Right renal pelvis (tissue), 4 donors: Measurements from ENCODE around the gene CCDC182. TPM values are rescaled to one million over a fixed set of nuclear protein-coding genes. Genes with fewer than 3 reads are reported as not detected.

Experiments
- DNase-seq, 4 donors: peaks; one replicate each; pipeline ENCODE4 v3.0.0-alpha.2; 2013; ENCODE audit warnings: low read depth in 4 of 4, low spot score in 3 of 4, missing footprints in 1 of 4
- polyA plus RNA-seq, 4 donors: library from polyadenylated mRNA; unstranded; fragments of 120-200 nt; gene quantifications; one replicate each; pipeline ENCODE4 v1.2.1, GENCODE V29; 2013; ENCODE audit not compliant: insufficient read length in 4 of 4

The CCDC182 gene
- polyA plus RNA-seq, 4 donors: 0.24 TPM; not detected in 3

DNA sequence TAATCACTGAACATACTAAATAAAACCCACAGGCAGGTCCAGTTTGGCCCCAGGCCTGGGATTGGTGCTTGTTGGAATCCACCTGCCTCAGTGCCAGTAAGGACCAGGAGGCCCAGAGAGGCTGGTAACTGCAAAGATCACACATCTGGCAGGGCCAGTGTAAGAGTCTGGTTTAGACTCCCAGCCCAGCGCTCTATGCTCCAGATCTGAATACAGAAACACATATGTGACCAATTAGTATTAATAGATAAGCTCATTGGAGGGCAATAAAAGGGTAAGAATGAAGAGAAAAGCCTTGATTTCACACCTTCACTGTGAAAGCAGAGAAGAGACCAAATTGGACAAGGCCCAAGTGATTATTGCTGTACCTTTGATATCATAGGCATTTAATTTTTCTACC, 13.6 kb upstream of the CCDC182 start:
- no peak for DNase-seq

DNA sequence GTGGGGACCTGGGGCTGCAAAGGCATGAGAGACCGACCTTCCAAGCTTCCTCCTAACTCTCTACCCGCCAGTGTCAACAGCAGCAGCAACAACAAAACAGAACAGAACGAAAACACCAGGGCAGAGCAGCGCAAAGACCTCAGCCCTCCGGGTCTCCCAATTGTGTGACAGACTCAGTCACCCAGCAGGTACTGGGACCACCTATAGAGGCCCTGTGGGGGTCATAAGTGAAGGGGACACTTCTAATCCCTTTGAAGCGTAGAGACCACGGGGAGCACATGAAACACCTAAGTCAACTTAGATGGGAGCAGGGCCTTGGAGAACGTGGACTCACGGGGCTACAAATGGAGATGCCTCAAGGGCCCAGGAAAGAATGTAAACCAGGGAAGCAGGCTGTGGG, 12.6 kb upstream of the CCDC182 start:
- DNase-seq: no peak

DNA sequence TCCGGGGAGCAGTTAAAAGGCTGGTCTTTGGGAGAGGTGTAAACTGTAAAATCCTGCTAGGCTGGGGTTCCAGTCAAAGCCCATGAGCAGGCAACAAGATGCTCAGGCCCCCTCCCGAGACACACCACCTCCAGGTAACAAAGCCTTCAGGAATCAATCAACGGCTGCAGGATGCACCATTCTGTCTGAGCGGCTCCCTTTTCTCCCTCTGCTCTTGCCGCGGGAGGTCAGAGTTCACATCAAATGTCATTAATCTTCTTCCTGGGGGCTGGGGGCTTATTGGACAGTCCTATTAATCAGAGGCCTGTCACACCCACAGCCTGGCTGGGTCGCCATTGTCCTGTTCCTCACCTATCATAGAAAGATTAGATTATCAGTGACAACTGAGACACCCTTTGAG, 11.9 kb upstream of the CCDC182 start:
- no peak for DNase-seq

DNA sequence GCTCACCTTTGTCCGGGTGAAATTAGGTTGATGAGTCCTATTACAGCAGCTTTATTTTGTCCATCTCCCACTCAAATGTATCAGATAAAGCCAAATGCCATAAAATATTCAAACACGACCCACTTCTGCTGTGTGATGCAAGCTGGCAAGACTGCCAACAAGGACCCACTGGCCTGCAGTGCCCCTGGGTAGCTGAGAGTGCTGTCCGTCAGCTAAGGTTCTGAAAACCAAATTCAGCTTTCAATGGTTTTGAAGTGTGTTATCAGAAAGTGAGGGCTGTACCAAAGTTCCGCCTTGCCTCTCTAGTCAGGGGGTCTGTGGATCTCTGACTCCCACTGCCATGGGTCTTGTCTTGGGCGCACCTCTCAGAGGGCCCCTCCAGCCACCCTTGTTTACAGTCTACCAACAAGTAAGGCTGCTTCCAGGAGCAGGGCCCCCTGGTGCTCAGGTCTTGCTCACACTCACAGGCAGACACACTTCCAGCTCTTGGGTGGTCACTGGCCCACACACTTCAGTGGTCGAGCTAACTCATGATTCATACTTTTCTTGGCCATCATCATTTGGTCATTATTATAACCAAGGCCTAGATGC, 10.5 kb upstream of the CCDC182 start:
- no peak for DNase-seq

DNA sequence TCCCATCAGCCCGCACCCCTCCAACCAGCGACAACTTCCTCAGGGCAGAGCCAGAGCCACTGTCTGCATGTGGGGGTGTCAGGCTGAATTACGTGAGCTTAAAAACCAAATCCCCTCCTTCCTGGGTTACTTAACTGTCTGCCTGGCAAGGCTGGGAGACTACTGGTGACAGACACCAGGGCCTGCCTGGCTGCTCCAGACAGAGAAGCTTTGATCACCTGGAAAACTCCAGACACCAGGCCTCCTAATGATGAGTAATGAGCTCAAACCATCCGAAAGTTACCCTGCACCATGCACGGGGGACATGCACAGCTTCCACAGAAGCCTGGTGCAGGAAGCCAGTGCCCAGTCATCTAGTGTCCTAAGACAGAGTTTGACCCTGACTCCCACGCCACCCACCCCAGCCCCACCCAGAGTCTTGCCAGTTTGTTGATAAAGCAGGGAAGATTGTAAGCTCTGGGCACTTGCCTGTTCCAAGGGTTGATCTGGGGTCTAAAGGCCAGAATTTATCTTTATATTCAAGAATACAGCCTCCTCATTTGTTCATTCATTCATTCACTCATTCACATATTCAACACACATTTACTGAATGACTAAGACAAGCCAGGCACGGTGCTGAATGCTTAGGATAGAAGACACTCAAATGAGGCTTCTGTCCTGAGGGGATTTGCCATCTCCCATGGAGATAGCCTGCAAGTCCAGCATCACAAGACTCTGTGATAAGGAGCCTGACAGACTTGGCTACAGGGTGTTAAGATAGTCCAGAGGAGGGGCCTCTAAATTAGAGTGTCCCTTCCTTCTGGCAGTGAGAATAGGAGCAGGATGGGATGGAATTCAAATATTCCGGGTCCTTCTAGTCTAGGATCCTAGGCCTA, 7.2 kb upstream of the CCDC182 start:
- DNase-seq: no peak

DNA sequence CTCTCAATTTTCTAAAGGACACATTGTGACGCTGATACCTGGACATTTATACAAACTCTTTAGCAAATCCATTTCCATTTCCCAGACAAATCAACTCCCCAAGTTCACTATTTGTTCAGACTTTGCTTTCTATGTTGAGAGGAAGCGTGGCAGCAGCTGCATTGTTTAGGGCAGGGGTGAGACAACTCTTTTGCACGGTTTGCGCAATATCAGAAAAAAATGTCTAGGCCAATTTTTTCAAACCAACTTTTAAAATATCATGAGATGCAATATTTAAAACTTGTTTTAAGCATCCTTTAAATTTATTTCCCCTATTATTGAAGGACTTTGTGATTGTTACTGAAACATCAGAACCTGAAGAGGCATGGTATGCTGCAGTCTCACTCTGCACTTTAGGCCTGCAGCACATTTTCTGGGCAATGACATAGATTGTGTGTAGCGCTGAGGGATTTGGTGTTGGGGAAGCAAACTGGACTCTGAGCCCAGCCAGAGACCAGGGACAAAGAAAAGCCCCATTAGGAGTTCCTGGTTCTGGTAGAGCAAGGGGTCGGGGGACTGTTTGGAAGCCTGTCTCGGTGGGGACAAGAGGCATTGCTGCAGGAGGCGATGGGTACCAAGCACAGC, 6.4 kb upstream of the CCDC182 start:
- DNase-seq: no peak

DNA sequence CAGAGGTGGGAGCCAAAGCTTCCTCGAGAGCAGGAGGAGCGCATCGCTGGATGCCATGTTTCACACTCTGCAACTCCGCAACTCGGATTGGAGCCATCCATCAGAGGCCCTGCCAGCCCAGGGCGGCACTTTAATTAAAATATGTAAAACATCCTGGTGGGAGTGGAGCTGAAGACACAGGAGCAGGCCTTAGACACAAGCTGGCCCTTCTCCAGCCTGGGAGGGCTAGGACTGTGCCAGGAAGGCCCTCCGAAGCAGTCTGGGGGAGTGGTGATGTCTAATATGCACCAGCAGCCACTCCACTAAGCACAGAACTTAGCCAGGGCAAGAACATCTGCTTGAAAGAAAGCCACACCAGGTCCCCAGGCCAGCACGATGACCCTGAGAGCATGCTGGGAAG, 5.8 kb upstream of the CCDC182 start:
- no peak for DNase-seq

DNA sequence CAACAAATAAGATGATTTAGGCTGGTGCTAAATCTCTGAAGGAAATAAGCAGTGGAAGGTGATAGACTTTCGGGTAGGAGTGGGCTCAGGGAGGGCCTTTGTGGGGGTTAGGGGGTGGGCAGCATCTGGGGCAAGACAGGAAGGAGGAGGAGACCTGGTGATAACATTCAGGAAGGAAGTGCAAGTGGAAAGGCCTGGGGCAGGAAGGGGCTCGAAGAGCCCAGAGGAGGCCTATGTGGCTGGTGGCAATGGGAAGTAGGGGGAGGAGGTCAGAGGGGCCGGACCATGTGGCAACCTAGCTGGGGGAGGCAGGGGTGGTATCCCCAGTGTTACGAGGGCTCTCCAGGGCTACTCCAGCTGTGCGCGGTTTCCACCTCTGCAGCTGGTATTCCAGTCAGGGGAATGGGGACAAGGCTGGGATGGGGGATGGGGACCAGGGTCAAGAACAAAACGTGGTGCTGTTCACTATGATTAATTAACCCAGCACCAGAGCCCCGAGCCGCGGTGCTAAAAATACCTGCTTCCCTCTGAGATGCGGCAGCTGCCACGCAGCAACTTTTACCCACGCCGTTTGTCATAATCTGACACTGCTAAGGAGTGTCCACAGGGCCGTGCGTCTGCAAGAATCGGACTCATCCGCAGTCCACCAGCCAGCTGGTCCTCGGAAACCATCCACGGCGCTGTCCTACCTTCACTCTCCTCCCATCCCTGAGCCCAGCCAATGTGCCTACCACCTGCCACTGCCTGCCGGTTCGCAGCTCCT, 5.2 kb upstream of the CCDC182 start:
- DNase-seq: no peak

DNA sequence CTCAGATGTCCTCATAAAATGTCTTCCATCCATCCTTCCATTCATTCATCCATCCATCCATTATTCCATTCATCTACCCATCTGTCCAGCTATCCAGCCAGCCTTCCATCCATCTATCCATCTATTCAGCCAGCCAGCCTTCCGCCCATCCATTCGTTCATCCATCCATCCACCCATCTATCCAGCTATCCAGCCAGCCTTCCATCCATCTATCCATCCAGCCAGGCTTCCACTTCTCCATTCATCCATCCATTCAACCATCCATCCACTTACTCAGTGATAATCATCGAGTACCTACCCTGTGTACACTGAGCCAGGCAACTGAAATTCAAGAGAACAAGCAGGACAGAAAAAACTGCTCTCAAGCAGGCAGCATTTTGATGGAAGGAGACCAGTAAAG, 4.6 kb upstream of the CCDC182 start:
- no peak for DNase-seq

DNA sequence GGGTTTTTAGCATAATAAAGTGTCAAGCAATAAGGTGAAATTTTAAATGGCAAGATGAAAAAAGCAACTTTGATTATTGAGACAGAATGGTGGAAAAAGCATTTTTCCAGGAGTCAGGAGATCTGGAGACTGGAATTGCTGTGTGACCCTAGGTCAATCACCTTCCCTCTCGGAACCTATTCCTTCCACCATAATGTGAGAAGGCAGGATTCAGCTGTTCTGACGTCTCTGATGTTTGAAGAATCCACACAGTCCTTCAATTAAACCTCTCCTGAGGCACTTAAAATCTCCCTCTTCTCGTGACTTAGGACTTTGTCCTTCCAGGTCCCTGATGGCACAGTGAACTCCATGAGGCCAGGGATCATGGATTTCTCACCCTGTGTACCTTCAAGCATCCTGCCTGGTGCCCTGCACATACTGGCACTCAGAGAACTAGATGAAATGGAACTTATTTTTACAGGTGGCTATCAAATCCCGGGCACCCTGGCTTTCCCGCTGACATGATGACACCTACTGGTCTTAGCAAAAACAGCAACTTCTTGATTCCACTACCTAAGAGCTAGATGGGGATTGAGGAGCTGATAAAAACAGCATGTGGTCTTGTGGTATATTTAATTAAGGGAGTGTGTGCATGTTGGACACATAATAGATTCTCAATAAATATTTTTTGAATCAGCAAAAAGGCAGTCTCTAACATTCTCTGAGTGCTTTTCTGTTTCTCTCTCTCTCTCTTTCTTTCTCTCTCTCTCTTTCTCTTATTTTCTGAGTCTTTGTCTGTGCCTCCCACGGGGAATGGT, 2.3 kb upstream of the CCDC182 start:
- peak in 3 of 4 donors; percentile 38 to 60 (median 45) for DNase-seq

DNA sequence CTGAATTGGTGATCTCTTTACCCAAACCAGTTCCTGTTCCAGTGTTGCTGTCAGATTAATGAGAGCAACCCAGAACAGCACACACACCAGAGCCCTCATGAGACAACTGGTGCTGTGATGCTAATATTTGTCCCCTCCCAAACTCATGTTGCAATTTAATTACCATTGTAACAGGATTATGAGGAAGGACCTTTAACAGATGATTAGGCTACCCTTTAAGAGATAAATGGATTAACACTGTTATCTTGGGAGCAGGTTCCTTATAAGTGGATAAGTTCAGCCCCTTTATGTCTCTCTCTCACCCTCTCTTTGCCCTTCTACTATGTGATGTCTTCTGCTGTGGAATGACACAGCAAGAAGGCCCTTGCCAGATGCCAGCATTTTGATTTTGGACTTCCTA, 1.1 kb upstream of the CCDC182 start:
- no peak for DNase-seq

DNA sequence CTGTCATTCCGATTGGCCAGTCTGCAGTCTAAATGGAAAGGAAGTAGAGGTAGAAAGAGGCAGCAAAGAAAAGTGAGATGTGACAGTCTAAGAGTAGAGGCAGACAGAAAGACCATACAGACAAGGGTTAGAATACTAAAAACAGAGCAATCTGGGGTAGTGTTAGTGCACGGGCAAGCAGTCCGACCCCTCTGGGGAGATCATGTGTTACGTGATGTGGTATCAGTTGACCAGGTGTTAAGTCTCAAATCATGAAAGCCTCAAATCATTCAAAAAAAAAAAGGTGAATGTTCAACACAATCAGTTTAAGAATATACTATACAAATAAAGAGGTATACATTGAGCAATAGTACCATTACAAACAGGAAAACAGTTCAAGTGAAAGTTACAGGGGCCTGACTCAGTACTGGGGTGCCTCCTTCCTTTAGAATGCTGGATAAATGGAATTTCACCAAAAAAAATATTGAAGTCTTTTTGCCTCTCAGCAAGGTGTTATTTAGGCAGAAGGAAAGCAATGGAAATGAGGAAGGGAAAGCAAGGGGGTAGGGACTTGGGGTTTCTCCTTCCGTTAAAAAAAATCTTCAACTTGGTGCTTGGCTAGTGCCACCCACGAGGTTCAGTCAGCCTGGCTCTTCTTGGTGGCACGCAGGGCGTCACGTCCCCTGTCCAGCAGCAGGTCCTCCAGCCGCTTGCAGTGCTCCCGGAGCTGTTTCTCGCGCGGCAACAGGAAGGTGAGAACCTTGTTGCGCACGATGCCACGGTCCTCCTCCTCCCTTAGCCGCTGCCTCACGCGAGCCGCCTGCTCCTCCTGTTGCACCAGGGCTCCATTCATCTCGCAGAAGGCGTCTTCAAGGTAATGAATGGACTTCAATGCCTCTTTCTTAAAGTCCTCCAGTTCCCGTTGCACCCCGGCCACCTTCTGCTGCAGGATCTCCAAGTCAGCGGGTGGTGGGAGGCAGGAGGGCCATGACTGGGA, 616 bp downstream of the CCDC182 start:
- no peak for DNase-seq

DNA sequence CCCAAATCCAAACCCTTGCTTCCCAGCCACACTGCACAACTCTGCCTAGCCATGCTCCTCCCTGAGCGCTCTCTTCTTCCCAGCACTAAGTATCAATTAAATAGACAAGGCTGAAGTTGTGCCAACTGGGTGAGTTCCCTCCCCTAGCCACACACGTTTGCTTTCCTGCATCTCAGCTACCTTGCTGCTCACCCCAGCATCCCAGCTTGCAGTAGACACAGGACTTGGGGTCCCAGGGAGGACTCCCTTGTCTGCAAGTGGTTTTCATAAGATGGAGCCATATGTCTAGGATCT, 4.9 kb downstream of the CCDC182 start:
- no peak for DNase-seq

DNA sequence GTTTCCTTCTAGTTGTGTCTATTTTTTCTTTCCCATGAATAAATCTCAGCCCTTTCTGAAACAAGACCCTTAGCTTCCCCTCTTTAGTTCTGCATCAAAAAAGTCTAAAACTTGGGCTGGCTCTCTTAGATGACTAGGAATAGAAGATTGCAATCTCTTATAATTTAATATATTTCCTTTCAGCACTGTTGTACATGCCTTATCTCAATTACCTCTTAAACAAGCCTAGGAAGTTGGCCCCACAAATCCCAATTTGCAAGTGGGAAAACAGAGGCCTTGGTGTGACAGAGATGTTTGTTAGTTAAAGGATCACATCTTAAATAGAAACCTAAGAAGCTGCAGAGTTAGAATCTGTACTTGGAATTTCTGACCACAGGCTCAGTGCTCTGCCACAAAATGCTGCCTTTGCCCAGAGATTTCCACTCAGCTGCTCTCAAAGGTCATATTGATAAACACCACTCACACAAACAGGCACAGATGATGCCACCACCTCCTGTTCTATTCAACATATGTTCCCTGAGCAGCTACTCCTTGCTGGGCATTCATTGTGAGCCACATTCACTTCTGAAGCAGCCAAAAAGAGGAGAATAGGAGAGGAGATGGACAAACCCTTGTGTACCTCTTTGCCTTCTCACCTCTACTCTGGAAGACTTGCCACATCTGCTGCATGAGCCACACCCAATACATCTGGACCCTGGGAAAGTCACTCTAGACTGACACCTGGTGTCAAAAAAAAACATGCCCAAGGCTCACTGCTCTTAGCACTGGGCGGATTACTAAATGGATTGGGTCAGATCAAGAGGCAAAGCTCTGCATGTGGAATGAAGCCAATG, 5.5 kb downstream of the CCDC182 start:
- DNase-seq: no peak

DNA sequence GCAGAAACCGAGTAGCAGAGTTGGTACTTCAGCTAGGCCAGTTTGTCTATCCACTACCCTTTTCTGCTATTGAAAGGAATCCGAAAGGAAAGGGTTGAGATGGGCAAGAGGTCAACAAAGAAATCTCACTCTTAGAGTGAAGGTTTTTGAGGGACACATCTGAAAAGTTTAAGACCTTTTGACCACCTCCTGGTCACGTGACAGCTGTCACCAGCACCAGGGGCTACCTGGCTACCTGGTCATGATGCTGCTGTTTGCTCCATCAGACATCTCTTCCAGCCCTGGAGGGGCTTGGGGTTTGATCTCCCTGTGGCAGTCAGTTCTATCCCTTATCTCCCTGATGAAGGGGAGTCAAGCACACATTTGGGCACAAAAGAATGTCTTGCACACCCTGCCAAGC, 7.6 kb downstream of the CCDC182 start:
- no peak for DNase-seq

DNA sequence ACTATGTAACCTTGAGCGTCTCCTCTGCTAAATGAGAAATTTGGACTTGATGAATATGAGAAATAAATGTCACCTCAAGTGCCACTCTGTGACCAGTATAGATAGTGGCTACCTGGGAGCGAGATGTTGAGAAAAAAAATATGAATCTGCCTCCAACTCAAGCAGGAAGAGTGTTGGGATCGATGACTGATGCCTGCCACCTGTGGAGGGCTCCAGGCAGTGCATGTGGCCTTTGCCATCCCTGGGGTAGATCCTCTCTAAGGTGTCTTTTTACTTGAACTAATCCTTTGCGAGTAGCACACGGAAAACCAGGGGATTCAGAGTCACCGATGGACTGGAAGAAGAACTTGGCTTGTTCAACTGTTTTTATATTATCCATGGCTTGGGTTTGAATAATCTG, 9.4 kb downstream of the CCDC182 start:
- no peak for DNase-seq

DNA sequence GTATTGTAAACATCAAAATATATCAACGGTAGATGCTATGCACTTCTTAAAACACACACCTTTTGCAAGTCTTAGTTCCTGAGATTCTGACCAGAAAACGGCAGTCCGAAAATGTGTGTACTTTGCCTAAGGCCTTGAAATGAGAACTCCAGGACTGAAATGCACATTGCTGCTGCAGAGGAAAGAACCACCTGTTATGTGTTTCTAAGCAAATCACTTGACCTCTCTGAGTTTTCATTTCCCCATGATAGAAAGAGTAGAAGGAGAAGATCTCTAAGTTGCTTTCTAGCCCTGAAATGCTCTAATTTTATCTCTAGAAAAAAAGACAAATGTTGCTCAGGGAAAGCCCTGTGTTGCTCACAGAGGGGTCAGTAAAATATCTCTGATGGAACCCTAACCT, 9.9 kb downstream of the CCDC182 start:
- DNase-seq: no peak

DNA sequence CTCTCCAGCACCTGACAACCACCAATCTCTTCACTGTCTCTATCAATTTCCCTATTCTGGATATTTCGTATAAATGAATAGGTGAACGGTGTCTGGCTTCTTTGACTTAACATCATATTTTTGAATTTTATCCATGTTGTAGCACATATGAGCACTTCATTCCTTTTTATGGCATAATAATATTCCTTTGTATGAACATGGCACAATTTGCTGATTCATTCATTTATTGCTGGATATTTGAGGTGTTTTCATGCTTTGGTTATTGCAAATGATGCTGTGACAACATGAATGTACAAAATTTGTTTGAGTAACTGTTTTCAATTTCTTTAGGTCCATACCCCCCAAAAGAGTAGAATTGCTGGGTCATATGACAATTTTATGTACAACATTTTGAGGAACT, 12.0 kb downstream of the CCDC182 start:
- DNase-seq: no peak

DNA sequence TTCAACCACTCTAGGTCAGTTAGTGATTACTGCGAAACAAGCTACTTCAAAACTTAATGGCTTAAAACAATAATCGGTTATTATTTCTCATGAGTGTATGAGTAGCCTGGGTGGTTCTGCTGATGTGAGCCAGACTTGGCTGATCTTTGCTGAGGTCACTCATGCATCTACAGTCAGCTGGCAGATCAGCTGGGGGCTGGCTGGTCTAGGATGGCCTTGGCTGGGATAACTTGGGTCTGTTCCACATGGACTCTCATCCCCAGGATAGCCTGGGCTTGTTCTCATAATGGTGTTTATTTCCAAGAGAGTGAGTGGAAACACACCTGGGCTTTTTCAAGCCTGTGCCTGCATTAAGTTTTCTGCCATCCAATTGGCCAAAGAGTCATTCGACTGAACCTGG, 13.0 kb downstream of the CCDC182 start:
- no peak for DNase-seq
